Testis (tissue), 2 donors: ENCODE results near the gene MIB2.

Experiments
- POLR2A ChIP-seq: fragments of 450-650 bp; IDR thresholded peaks from one replicate; pipeline ENCODE4 v1.6.1; 2017; ENCODE audit warnings: antibody characterized with exemption, mild to moderate bottlenecking, moderate library complexity
- TF ChIP-seq, protein P1 (sequence below), 3 experiments: fragments of 450-650 bp in 2 of 3; fragments of 200-600 bp in 1 of 3; sonication (generic) in 1 of 3; IDR thresholded peaks; one replicate each; pipeline ENCODE4 v1.5.1; 2016 to 2019; ENCODE audit warnings: antibody characterized with exemption in 3 of 3, mild to moderate bottlenecking in 2 of 3, moderate library complexity in 1 of 3

DNA sequence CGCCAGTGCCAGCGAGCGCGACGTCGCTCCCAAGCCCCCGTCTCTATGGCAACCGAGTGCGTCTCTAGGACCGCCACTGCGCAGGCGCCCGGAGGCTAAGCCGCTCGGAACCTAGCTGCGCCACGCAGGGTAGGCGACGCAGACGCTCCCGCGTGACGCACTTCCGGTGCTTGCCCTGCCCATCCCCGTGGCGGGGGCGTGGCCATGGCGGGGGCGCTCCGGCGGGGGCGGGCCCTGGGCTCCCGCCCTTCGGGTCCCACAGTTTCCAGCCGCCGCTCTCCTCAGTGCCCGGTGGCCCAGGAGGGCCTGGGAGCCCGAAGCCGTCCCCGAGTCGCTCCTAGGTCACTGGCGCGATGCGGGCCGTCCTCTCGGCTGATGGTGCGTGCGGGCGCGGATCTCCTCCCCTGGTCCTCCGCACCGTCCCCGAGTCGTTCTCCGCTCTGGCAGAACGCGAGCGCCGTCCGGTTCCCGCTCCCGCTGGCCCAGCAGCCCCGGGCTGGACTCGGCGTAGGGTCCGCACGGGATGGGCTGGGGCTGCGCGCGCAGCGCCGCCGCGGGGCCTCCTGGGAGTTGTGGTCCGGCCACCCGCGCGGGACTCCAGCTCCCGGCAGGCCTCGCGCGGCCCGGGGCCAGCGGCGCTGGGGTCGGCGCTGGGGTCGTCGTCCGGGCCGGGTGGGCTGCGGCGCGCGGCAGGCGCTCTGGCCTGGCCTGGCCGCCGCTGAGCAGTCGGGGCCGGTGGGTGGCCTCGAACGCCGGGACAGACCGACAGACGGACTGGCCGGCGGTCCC lies at the start of gene MIB2:
- TF ChIP-seq, protein P1, sequence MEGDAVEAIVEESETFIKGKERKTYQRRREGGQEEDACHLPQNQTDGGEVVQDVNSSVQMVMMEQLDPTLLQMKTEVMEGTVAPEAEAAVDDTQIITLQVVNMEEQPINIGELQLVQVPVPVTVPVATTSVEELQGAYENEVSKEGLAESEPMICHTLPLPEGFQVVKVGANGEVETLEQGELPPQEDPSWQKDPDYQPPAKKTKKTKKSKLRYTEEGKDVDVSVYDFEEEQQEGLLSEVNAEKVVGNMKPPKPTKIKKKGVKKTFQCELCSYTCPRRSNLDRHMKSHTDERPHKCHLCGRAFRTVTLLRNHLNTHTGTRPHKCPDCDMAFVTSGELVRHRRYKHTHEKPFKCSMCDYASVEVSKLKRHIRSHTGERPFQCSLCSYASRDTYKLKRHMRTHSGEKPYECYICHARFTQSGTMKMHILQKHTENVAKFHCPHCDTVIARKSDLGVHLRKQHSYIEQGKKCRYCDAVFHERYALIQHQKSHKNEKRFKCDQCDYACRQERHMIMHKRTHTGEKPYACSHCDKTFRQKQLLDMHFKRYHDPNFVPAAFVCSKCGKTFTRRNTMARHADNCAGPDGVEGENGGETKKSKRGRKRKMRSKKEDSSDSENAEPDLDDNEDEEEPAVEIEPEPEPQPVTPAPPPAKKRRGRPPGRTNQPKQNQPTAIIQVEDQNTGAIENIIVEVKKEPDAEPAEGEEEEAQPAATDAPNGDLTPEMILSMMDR (IDR thresholded peaks at IDR 0.05), result no peak
- TF ChIP-seq POLR2A, result peak; percentile 5
